Colonic mucosa (tissue), 4 donors: ENCODE results near the gene COL27A1. TPM values are rescaled to one million over a fixed set of nuclear protein-coding genes. Genes with fewer than 3 reads are reported as not detected.

Source experiments
- DNase-seq: peaks from one replicate; pipeline ENCODE4 v3.0.0-alpha.2; 2020
- H3K27ac ChIP-seq: fragments of 200-600 bp; one replicate; pipeline ENCODE4 v1.8.0; 2021
- H3K27me3 ChIP-seq: fragments of 200-600 bp; one replicate; pipeline ENCODE4 v1.8.0; 2021
- H3K36me3 ChIP-seq: fragments of 200-600 bp; one replicate; pipeline ENCODE4 v1.8.0; 2021
- H3K4me1 ChIP-seq: fragments of 200-600 bp; one replicate; pipeline ENCODE4 v1.8.0; 2021; ENCODE audit warnings: mild to moderate bottlenecking
- H3K4me3 ChIP-seq: fragments of 200-600 bp; one replicate; pipeline ENCODE4 v1.8.0; 2021
- H3K9ac ChIP-seq, 2 donors: one replicate each; pipeline ENCODE4 v1.7.0; 2013; ENCODE audit warnings: control low read depth in 2 of 2, low read depth in 2 of 2, low read length in 2 of 2
- H3K9me3 ChIP-seq: fragments of 200-600 bp; one replicate; pipeline ENCODE4 v1.8.0; 2021
- CTCF ChIP-seq: fragments of 200-600 bp; IDR thresholded peaks from one replicate; pipeline ENCODE4 v1.8.0; 2022; ENCODE audit warnings: antibody characterized with exemption, mild to moderate bottlenecking
- intact Hi-C: fragments of 100-400 bp; cut with DNase I; formaldehyde crosslinking; loops from one replicate; pipeline ENCODE4 v1.14.1; 2022
- total RNA-seq, 2 donors: library from RNA; stranded (reverse); fragmentation: NEBNext Ultra II Directional in 1 of 2; extraction: Animal tissue kit (Norgen Biotek cat#: 25700) in 1 of 2; gene quantifications; one replicate each; pipeline ENCODE4 v1.2.1, GENCODE V29; 2021
- donor health status: healthy.
- donor health status: DM: no; HTN: no; CAD: no.
- donor health status: DM: no; HTN: no; CAD: no.

COL27A1 gene
- total RNA-seq, 2 donors from 2014 or later, result 2.9 to 4.2 TPM

GRCh38 chr9:114238891-114239875, 83.8 kb downstream of the COL27A1 start:
- Histone ChIP-seq H3K27me3 (no peaks in the 10 kb centered on the region), H3K9me3 (no peaks in the 10 kb centered on the region), H3K27ac (no peak overlapping the region), H3K9ac (no peak overlapping the region), H3K36me3 (no peaks in the 10 kb centered on the region), H3K4me3 (no peak overlapping the region), H3K4me1 (no peaks in the 10 kb centered on the region)
- TF ChIP-seq CTCF, result no peak
- intact Hi-C loops, result no loop called here
- no peak for DNase-seq

GRCh38 chr9:114240216-114240615, 84.9 kb downstream of the COL27A1 start:
- H3K27ac ChIP-seq, result no peak overlapping the region
- no peaks in the 10 kb centered on the region for H3K9me3 ChIP-seq
- no peaks in the 10 kb centered on the region for H3K4me1 ChIP-seq
- no peak overlapping the region for H3K4me3 ChIP-seq
- no peak for DNase-seq
- H3K9ac ChIP-seq, result no peak overlapping the region
- no peaks in the 10 kb centered on the region for H3K27me3 ChIP-seq
- H3K36me3 ChIP-seq, result no peaks in the 10 kb centered on the region
- no peak for TF ChIP-seq CTCF
- intact Hi-C loops, result no loop called here

- H3K9me3 ChIP-seq, result no peaks in the 10 kb centered on the region
- intact Hi-C loops, result no loop called here
- TF ChIP-seq CTCF, result no peak
- no peaks in the 10 kb centered on the region for H3K27me3 ChIP-seq
- no peak overlapping the region for H3K4me3 ChIP-seq
- no peak for DNase-seq
- H3K27ac ChIP-seq, result no peak overlapping the region
- no peaks in the 10 kb centered on the region for H3K4me1 ChIP-seq
- H3K9ac ChIP-seq, result no peak overlapping the region
- no peaks in the 10 kb centered on the region for H3K36me3 ChIP-seq
Measured at GRCh38 chr9:114240647-114241558, 85.6 kb downstream of the COL27A1 start.

GRCh38 chr9:114242837-114243236, 87.5 kb downstream of the COL27A1 start:
- Histone ChIP-seq H3K27ac (no peak overlapping the region), H3K4me1 (no peaks in the 10 kb centered on the region), H3K9me3 (no peaks in the 10 kb centered on the region), H3K36me3 (no peaks in the 10 kb centered on the region), H3K4me3 (no peak overlapping the region), H3K9ac (no peak overlapping the region), H3K27me3 (no peaks in the 10 kb centered on the region)
- intact Hi-C loops, result no loop called here
- no peak for TF ChIP-seq CTCF
- no peak for DNase-seq

GRCh38 chr9:114243240-114243639, 87.9 kb downstream of the COL27A1 start:
- H3K27me3 ChIP-seq, result no peaks in the 10 kb centered on the region
- DNase-seq, result no peak
- H3K9ac ChIP-seq, result no peak overlapping the region
- no peak overlapping the region for H3K4me3 ChIP-seq
- no peak for TF ChIP-seq CTCF
- H3K4me1 ChIP-seq, result no peaks in the 10 kb centered on the region
- H3K27ac ChIP-seq, result no peak overlapping the region
- H3K9me3 ChIP-seq, result no peaks in the 10 kb centered on the region
- H3K36me3 ChIP-seq, result no peaks in the 10 kb centered on the region
- intact Hi-C loops, result no loop called here
